Measurements from ENCODE around the gene FBXW12.
"Not testable (repeated sequence)": the region's sequence is repeated elsewhere in the genome, so short reads cannot be mapped to it uniquely, and the experiment has no call there.

FBXW12 gene

GRCh38 chr3:48399387-48400172 is 27.6 kb downstream of the FBXW12 start:
- Histone ChIP-seq H2BK5ac (ENCODE audit: low read depth, low read length, poor library complexity) (no peak overlapping the region), H2AFZ (ENCODE audit: insufficient read depth, low read length, poor library complexity) (no peak overlapping the region), H4K91ac (ENCODE audit: low read depth, low read length) (no peak overlapping the region), H2BK120ac (ENCODE audit: insufficient read depth, low read length, poor library complexity) (no peak overlapping the region), H3K14ac (ENCODE audit: low read length) (no peak overlapping the region), H3K23ac (ENCODE audit: low read length) (no peak overlapping the region), H3K4me1 (ENCODE audit: control insufficient read depth in 1 of 2, insufficient read depth in 2 of 2, low read length in 2 of 2) (no peaks in the 10 kb centered on the region), H4K8ac (ENCODE audit: low read depth, low read length) (no peak overlapping the region), H3K4ac (ENCODE audit: low read depth, low read length) (no peak overlapping the region), H3K4me3 (ENCODE audit: low read depth, low read length) (no peak overlapping the region), H3K79me1 (ENCODE audit: low read length) (no peaks in the 10 kb centered on the region), H2BK12ac (ENCODE audit: low read length) (no peak overlapping the region), H3K9me3 (ENCODE audit: insufficient read depth, low read depth, low read length) (no peaks in the 10 kb centered on the region), H3K4me2 (ENCODE audit: low read length) (no peak overlapping the region), H2AK5ac (ENCODE audit: low read length) (no peak overlapping the region), H3K79me2 (ENCODE audit: control insufficient read depth, insufficient read depth, low read length, poor library complexity) (no peaks in the 10 kb centered on the region), H3K18ac (ENCODE audit: low read length) (no peak overlapping the region), H4K12ac (ENCODE audit: low read depth, low read length) (no peak overlapping the region), H3K27me3 (ENCODE audit: insufficient read depth, low read length) (no peaks in the 10 kb centered on the region), H3K36me3 (ENCODE audit: control insufficient read depth in 1 of 2, insufficient read depth in 2 of 2, low read length in 2 of 2) (peaks cover 16 to 19% of the 10 kb centered on the region in 2 experiments), H3K9ac (ENCODE audit: low read length) (no peak overlapping the region), H3K27ac (ENCODE audit: low read depth, low read length) (no peak overlapping the region)
- WGBS (ENCODE audit: extremely low coverage, insufficient coverage, insufficient read length): no CpG with 5 or more reads among the region's 4 CpGs
- DNase-seq: peak; percentile 15 to 25

GRCh38 chr3:48400824-48401433 is 28.9 kb downstream of the FBXW12 start:
- Histone ChIP-seq H3K27me3 (ENCODE audit: insufficient read depth, low read length) (no peaks in the 10 kb centered on the region), H3K36me3 (ENCODE audit: control insufficient read depth in 1 of 2, insufficient read depth in 2 of 2, low read length in 2 of 2) (peaks cover 29 to 33% of the 10 kb centered on the region in 2 experiments), H3K79me1 (ENCODE audit: low read length) (no peaks in the 10 kb centered on the region), H2AFZ (ENCODE audit: insufficient read depth, low read length, poor library complexity) (no peak overlapping the region), H3K18ac (ENCODE audit: low read length) (no peak overlapping the region), H3K27ac (ENCODE audit: low read depth, low read length) (no peak overlapping the region), H3K23ac (ENCODE audit: low read length) (no peak overlapping the region), H4K12ac (ENCODE audit: low read depth, low read length) (no peak overlapping the region), H4K91ac (ENCODE audit: low read depth, low read length) (no peak overlapping the region), H3K9ac (ENCODE audit: low read length) (no peak overlapping the region), H3K14ac (ENCODE audit: low read length) (no peak overlapping the region), H3K4ac (ENCODE audit: low read depth, low read length) (no peak overlapping the region), H2BK120ac (ENCODE audit: insufficient read depth, low read length, poor library complexity) (no peak overlapping the region), H3K79me2 (ENCODE audit: control insufficient read depth, insufficient read depth, low read length, poor library complexity) (no peaks in the 10 kb centered on the region), H3K9me3 (ENCODE audit: insufficient read depth, low read depth, low read length) (no peaks in the 10 kb centered on the region), H2BK5ac (ENCODE audit: low read depth, low read length, poor library complexity) (no peak overlapping the region), H3K4me1 (ENCODE audit: control insufficient read depth in 1 of 2, insufficient read depth in 2 of 2, low read length in 2 of 2) (no peaks in the 10 kb centered on the region), H2BK12ac (ENCODE audit: low read length) (no peak overlapping the region), H3K4me3 (ENCODE audit: low read depth, low read length) (no peak overlapping the region), H4K8ac (ENCODE audit: low read depth, low read length) (no peak overlapping the region), H2AK5ac (ENCODE audit: low read length) (no peak overlapping the region), H3K4me2 (ENCODE audit: low read length) (no peak overlapping the region)
- peak; percentile 57 to 90 for DNase-seq
- no CpG with 5 or more reads among the region's 6 CpGs for WGBS (ENCODE audit: extremely low coverage, insufficient coverage, insufficient read length)

- H3K27me3 ChIP-seq (ENCODE audit: insufficient read depth, low read length); H2BK5ac ChIP-seq (ENCODE audit: low read depth, low read length, poor library complexity); H3K27ac ChIP-seq (ENCODE audit: low read depth, low read length); H3K9ac ChIP-seq (ENCODE audit: low read length); H2AFZ ChIP-seq (ENCODE audit: insufficient read depth, low read length, poor library complexity); DNase-seq; H3K4ac ChIP-seq (ENCODE audit: low read depth, low read length); H3K9me3 ChIP-seq (ENCODE audit: insufficient read depth, low read depth, low read length); H3K79me2 ChIP-seq (ENCODE audit: control insufficient read depth, insufficient read depth, low read length, poor library complexity); H2BK120ac ChIP-seq (ENCODE audit: insufficient read depth, low read length, poor library complexity); H3K79me1 ChIP-seq (ENCODE audit: low read length); H3K23ac ChIP-seq (ENCODE audit: low read length); H4K8ac ChIP-seq (ENCODE audit: low read depth, low read length); H3K14ac ChIP-seq (ENCODE audit: low read length); H4K12ac ChIP-seq (ENCODE audit: low read depth, low read length); H3K4me1 ChIP-seq (ENCODE audit: control insufficient read depth in 1 of 2, insufficient read depth in 2 of 2, low read length in 2 of 2); H3K4me3 ChIP-seq (ENCODE audit: low read depth, low read length); H2BK12ac ChIP-seq (ENCODE audit: low read length); H4K91ac ChIP-seq (ENCODE audit: low read depth, low read length); H3K4me2 ChIP-seq (ENCODE audit: low read length); H3K18ac ChIP-seq (ENCODE audit: low read length); H2AK5ac ChIP-seq (ENCODE audit: low read length): not testable (repeated sequence)
- peaks cover 34 to 38% of the 10 kb centered on the region in 2 experiments for H3K36me3 ChIP-seq (ENCODE audit: control insufficient read depth in 1 of 2, insufficient read depth in 2 of 2, low read length in 2 of 2)
- WGBS (ENCODE audit: extremely low coverage, insufficient coverage, insufficient read length): no CpG with 5 or more reads among the region's 12 CpGs
Measured at GRCh38 chr3:48401434-48401901, 29.4 kb downstream of the FBXW12 start.

- H2BK12ac ChIP-seq (ENCODE audit: low read length): no peak overlapping the region
- H3K4me3 ChIP-seq (ENCODE audit: low read depth, low read length): no peak overlapping the region
- no peak overlapping the region for H2BK5ac ChIP-seq (ENCODE audit: low read depth, low read length, poor library complexity)
- WGBS (ENCODE audit: extremely low coverage, insufficient coverage, insufficient read length): no CpG with 5 or more reads among the region's 8 CpGs
- no peaks in the 10 kb centered on the region for H3K27me3 ChIP-seq (ENCODE audit: insufficient read depth, low read length)
- H3K9ac ChIP-seq (ENCODE audit: low read length): no peak overlapping the region
- H4K8ac ChIP-seq (ENCODE audit: low read depth, low read length): no peak overlapping the region
- peaks cover 43 to 46% of the 10 kb centered on the region in 2 experiments for H3K36me3 ChIP-seq (ENCODE audit: control insufficient read depth in 1 of 2, insufficient read depth in 2 of 2, low read length in 2 of 2)
- no peaks in the 10 kb centered on the region for H3K4me1 ChIP-seq (ENCODE audit: control insufficient read depth in 1 of 2, insufficient read depth in 2 of 2, low read length in 2 of 2)
- no peak overlapping the region for H3K14ac ChIP-seq (ENCODE audit: low read length)
- H3K23ac ChIP-seq (ENCODE audit: low read length): no peak overlapping the region
- no peak overlapping the region for H4K91ac ChIP-seq (ENCODE audit: low read depth, low read length)
- no peak overlapping the region for H2BK120ac ChIP-seq (ENCODE audit: insufficient read depth, low read length, poor library complexity)
- DNase-seq: peak; percentile 33 to 64
- H4K12ac ChIP-seq (ENCODE audit: low read depth, low read length): no peak overlapping the region
- H2AFZ ChIP-seq (ENCODE audit: insufficient read depth, low read length, poor library complexity): no peak overlapping the region
- H3K79me1 ChIP-seq (ENCODE audit: low read length): no peaks in the 10 kb centered on the region
- H2AK5ac ChIP-seq (ENCODE audit: low read length): no peak overlapping the region
- H3K4ac ChIP-seq (ENCODE audit: low read depth, low read length): no peak overlapping the region
- no peaks in the 10 kb centered on the region for H3K9me3 ChIP-seq (ENCODE audit: insufficient read depth, low read depth, low read length)
- H3K27ac ChIP-seq (ENCODE audit: low read depth, low read length): no peak overlapping the region
- no peak overlapping the region for H3K18ac ChIP-seq (ENCODE audit: low read length)
- no peak overlapping the region for H3K4me2 ChIP-seq (ENCODE audit: low read length)
- H3K79me2 ChIP-seq (ENCODE audit: control insufficient read depth, insufficient read depth, low read length, poor library complexity): no peaks in the 10 kb centered on the region
Measured at GRCh38 chr3:48402281-48402732, 30.3 kb downstream of the FBXW12 start.
